HepG2 (cell line): ENCODE measurements around the gene MRGPRF. TPM values are rescaled to one million over a fixed set of nuclear protein-coding genes. Genes with fewer than 3 reads are reported as not detected.

Experiments used
- ATAC-seq: fragments of 200-7000 bp; cut with Tn5 transposase; 3 replicates; pipeline ENCODE4 v1.9.1; 2020; ENCODE audit warnings: mild to moderate bottlenecking, moderate library complexity
- BruUV-seq: library from RNA; stranded (reverse); fragments of 400-500 nt; replicated peaks from 2 replicates; lab custom pipeline; 2021; lab: Mats Ljungman, UMichigan
- CTCF ChIA-PET: fragments of 300-600 bp; formaldehyde crosslinking; extraction: SDS; loops from one replicate; lab custom pipeline; 2021; ENCODE audit warnings: low total read pairs, inconsistent platforms, low intra/inter-chr PET ratio; lab: Yijun Ruan, JAX
- POLR2A ChIA-PET: fragments of 350-600 bp; sonication (Branson Sonifier 250); formaldehyde crosslinking; loops from one replicate; lab custom pipeline; 2020; ENCODE audit warnings: antibody characterized with exemption, inconsistent platforms; lab: Yijun Ruan, JAX
- DNase-seq: peaks from one replicate; pipeline ENCODE4 v3.0.0-alpha.2; 2015; ENCODE audit warnings: low spot score
- FAIRE-seq: peaks from 3 replicates; lab custom pipeline; 2011; peaks lifted over from hg19 to GRCh38; lab: Jason Lieb, UNC
- H2AFZ ChIP-seq: one replicate; pipeline ENCODE4 v1.6.1; 2011; ENCODE audit warnings: low read length, inconsistent platforms
- H3K27ac ChIP-seq: fragments of 300-600 bp; 3 replicates; pipeline ENCODE4 v1.8.0; 2011; ENCODE audit warnings: mixed run types, mild to moderate bottlenecking, mixed read lengths, low read length, inconsistent platforms; ENCODE audit not compliant: insufficient read depth; ENCODE audit errors: extremely low read length
- H3K27me3 ChIP-seq, 2 experiments: fragments of 200-600 bp in 1 of 2; 2 replicates in 1 of 2; 3 replicates in 1 of 2; pipeline versions ENCODE4 v1.6.0 to v1.8.0; 2011; ENCODE audit warnings: low read length in 2 of 2, mild to moderate bottlenecking in 2 of 2, moderate library complexity in 2 of 2, inconsistent platforms in 1 of 2; ENCODE audit not compliant: insufficient read depth in 2 of 2, control insufficient read depth in 1 of 2
- H3K36me3 ChIP-seq, 2 experiments: fragments of 200-600 bp in 1 of 2; replicated peaks in 1 of 2; 2 replicates in 1 of 2; 3 replicates in 1 of 2; pipeline versions ENCODE4 v1.5.1 to v1.8.0; 2011; ENCODE audit warnings: low read length in 2 of 2, inconsistent platforms in 1 of 2; ENCODE audit not compliant: insufficient read depth in 2 of 2, control insufficient read depth in 1 of 2
- H3K4me1 ChIP-seq: 2 replicates; pipeline ENCODE4 v1.5.1; 2012; ENCODE audit warnings: low read length, inconsistent platforms; ENCODE audit not compliant: insufficient read depth
- H3K4me2 ChIP-seq: 2 replicates; pipeline ENCODE4 v1.6.0; 2011; ENCODE audit warnings: low read depth, low read length, inconsistent platforms
- H3K4me3 ChIP-seq, 3 experiments: fragments of 200-600 bp in 1 of 3; sonication (generic), shearing (Covaris generic) in 1 of 3; replicated peaks in 1 of 3; 2 replicates each; pipeline ENCODE4 v1.5.1; 2011 to 2016; ENCODE audit warnings: low read length in 3 of 3, inconsistent platforms in 2 of 3, low read depth in 2 of 3, mild to moderate bottlenecking in 2 of 3, control low read depth in 1 of 3, mixed read lengths in 1 of 3; ENCODE audit not compliant: insufficient read depth in 1 of 3
- H3K79me2 ChIP-seq: one replicate; pipeline ENCODE4 v1.6.1; 2011; ENCODE audit warnings: low read length, inconsistent platforms; ENCODE audit not compliant: insufficient read depth
- H3K9ac ChIP-seq: 2 replicates; pipeline ENCODE4 v1.6.0; 2011; ENCODE audit warnings: mild to moderate bottlenecking, low read depth, low read length, inconsistent platforms; ENCODE audit not compliant: insufficient read depth
- H3K9me3 ChIP-seq: 2 replicates; pipeline ENCODE4 v1.5.1; 2012; ENCODE audit warnings: mild to moderate bottlenecking, low read length
- H4K20me1 ChIP-seq: 2 replicates; pipeline ENCODE4 v1.6.0; 2011; ENCODE audit warnings: inconsistent platforms, mild to moderate bottlenecking, low read length, moderate library complexity; ENCODE audit not compliant: insufficient read depth
- KLF12 ChIP-seq: sonication (generic); formaldehyde crosslinking; IDR thresholded peaks from 2 replicates; pipeline ENCODE4 v1.4.0; 2020; ENCODE audit warnings: missing genetic modification reagents, borderline replicate concordance
- SIN3A ChIP-seq: IDR thresholded peaks from 2 replicates; pipeline ENCODE4 v1.6.1; 2011; ENCODE audit warnings: low read depth, mild to moderate bottlenecking, control low read depth, low read length, borderline replicate concordance
- UBTF ChIP-seq: sonication (generic); formaldehyde crosslinking; IDR thresholded peaks from 2 replicates; pipeline ENCODE4 v1.4.0; 2020; ENCODE audit warnings: mild to moderate bottlenecking, missing genetic modification reagents
- ZNF546 ChIP-seq: sonication (generic); formaldehyde crosslinking; conservative IDR thresholded peaks from 2 replicates; pipeline ENCODE4 v1.8.1; 2023; ENCODE audit warnings: mild to moderate bottlenecking, missing genetic modification reagents
- ZNF768 ChIP-seq: sonication (generic); formaldehyde crosslinking; IDR thresholded peaks from 2 replicates; pipeline ENCODE4 v1.4.0; 2020; ENCODE audit warnings: missing genetic modification reagents
- ZNF777 ChIP-seq: sonication (generic); formaldehyde crosslinking; IDR thresholded peaks from 2 replicates; pipeline ENCODE4 v1.4.0; 2020; ENCODE audit warnings: missing genetic modification reagents
- ZNF83 ChIP-seq: sonication (generic); formaldehyde crosslinking; IDR thresholded peaks from 2 replicates; pipeline ENCODE4 v1.4.0; 2020; ENCODE audit warnings: missing genetic modification reagents, mild to moderate bottlenecking, borderline replicate concordance
- WGBS: methylation state at CpG from one replicate; pipeline ENCODE4 v1.1.6; 2017; ENCODE audit warnings: low lambda C conversion rate; 5-methylcytosine and 5-hydroxymethylcytosine counted together
- in situ Hi-C: cut with HindIII; loops from 2 replicates; pipeline ENCODE4 v1.10.0; 2017; ENCODE audit warnings: low pct_unique_long_range_greater_than_20kb; ENCODE audit not compliant: extremely low pct_ligation_motif_present
- intact Hi-C: fragments of 100-400 bp; cut with micrococcal nuclease; formaldehyde crosslinking; loops from one replicate; pipeline ENCODE4 v1.10.0; 2022; ENCODE audit not compliant: unreplicated experiment
- polyA plus RNA-seq, 8 experiments: library from polyadenylated mRNA; depleted of rRNA in 3 of 8; stranded (reverse) in 7 of 8; unstranded in 1 of 8; fragments of >200 nt; fragmentation: Illumina TruSeq in 4 of 8; extraction: Trizol in 4 of 8; gene quantifications; 2 replicates each; pipeline versions ENCODE4 v1.2.1 to v1.2.3, GENCODE V29; 2011 to 2016; ENCODE audit warnings: low read depth in 4 of 8, missing spikeins in 1 of 8, mixed read lengths in 1 of 8; ENCODE audit not compliant: insufficient read depth in 1 of 8
- total RNA-seq, 5 experiments: library from RNA; depleted of rRNA; stranded (reverse); fragments of >200 nt; fragmentation: Illumina TruSeq; extraction: Trizol; gene quantifications; 2 replicates each; pipeline ENCODE4 v1.2.3, GENCODE V29; 2016; ENCODE audit warnings: low read depth in 1 of 5

MRGPRF gene
- total and polyA plus RNA-seq, 2 of the 13 experiments (the other 11 are each of a cell fraction or from before 2014, with no cell fraction given) = not detected

- TF ChIP-seq ZNF546 (no peak), ZNF83 (CRISPR knock-in tag) (no peak), ZNF777 (CRISPR knock-in tag) (no peak), SIN3A (no peak), KLF12 (CRISPR knock-in tag) (no peak)
Measured at GRCh38 chr11:69037074-69037473, 24.0 kb upstream of the MRGPRF start (continued).

DNA sequence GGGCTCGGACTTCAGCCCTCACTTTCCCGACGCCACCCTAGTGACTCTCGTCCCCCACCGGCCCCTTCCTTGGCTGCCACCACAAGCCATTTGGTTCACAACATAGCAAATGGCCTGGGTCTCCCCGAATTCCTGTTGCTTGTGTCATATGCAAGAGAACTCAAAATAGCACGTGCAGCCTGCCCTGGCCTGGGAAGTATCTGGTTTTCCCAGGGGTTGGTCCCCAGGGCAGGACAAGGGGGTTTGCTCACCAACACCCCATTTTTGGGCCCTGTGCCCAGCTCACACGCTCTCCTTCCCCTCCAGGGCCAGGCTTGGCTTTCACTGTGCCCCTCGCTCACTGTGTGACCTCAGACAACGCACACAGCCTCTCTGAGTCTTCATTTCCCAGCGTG lies 22.9 kb upstream of the MRGPRF start:
- Histone ChIP-seq H3K27ac (no peak overlapping the region), H3K9ac (no peak overlapping the region), H3K27me3 (peaks cover 1 to 25% of the 10 kb centered on the region in 2 experiments), H4K20me1 (no peaks in the 10 kb centered on the region), H3K36me3 (no peaks in the 10 kb centered on the region), H3K4me1 (no peaks in the 10 kb centered on the region), H3K4me3 (no peak overlapping the region), H3K79me2 (no peaks in the 10 kb centered on the region), H3K9me3 (no peaks in the 10 kb centered on the region), H2AFZ (no peak overlapping the region), H3K4me2 (no peak overlapping the region)
- CTCF ChIA-PET = no interaction called here
- POLR2A ChIA-PET = no interaction called here
- BruUV-seq = no TSS peak
- in situ Hi-C loops = no loop called here
- 38% methylated on average over 10 of the region's 11 CpGs for WGBS
- no peak for ATAC-seq
- peak; percentile 90 for TF ChIP-seq ZNF768 (CRISPR knock-in tag)
- no peak for TF ChIP-seq UBTF (CRISPR knock-in tag)
- intact Hi-C loops = no loop called here
- no peak for FAIRE-seq
- DNase-seq = no peak
